DMS153 treated with DMSO at 0.1 percent for 48 hours (cell line): ENCODE measurements around the gene MAPK8.
A peak's percentile ranks its signal among the peaks of the same experiment; 100 is the strongest.
"Not testable (repeated sequence)": the region's sequence is repeated elsewhere in the genome, so short reads cannot be mapped to it uniquely, and the experiment has no call there.

Experiments used
- DNase-seq: peaks from one replicate; lab custom pipeline; 2025; ENCODE audit not compliant: unreplicated experiment; lab: John Stamatoyannopoulos, UW

The MAPK8 gene

DNA sequence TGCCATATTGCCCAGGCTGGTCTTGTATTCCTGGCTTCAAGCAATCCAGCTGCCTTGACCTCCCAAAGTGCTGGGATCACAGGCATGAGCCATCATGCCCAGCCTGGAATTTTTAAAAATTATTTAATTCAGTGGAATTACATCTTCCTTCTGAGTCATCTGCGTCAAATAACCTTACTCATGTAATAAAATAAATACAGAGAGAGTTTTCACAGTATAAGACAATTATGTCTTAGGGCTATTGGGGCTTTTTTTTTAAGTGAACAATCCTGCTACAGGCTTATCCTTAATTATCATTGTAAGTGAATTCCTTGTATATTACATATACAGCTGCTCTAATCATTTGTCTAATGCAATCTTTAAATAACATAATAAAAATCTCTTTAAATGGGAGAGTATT is 108.3 kb downstream of the MAPK8 start:
- DNase-seq = no peak

DNA sequence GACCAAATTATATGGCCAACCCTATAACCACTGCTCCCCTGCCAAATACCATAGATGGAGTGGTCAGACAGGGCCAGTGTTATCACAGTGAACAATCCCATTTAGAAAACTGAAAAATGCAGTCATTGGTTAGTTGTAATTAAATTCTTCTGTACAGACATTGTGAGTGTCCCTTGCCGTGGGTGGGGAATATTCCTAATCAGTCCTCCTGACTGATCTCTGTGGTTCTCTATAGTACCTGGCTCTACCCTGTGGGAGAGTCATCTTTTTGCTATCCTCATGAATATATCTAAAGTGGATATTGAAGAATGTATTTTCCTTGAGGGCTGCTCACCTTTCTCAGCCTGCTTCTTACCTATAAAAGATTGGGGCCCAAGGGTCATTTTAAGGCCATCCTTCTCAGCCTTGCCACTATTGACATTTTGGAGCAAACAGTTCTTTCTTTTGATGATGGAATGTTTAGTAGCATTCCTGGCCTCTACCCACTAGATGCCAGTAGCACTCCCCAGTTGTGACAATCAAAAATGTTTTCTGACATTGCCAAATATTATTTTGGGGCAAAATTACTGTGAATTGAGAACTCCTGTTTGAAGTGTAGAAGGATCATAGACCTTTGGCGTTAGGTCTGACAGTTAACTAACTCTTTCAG is 110.2 kb downstream of the MAPK8 start:
- DNase-seq = no peak

DNA sequence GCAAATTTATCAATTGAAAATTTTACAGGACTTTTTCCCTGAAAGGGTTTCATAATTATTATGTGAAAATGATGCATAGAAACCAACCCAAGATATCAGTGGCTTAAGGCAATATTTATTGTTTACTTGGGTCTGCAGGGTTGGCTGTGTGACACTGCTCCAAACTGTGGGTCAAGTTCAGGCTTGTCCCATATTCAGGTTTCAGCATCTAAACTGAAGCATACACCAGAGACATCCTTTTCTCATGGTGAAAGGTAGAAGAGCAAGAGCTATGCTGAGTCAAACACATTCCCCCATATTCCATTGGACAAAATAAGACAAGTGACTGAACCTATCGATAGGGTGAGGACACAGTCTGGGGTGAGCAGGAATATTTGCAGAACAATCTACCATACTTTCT is 110.9 kb downstream of the MAPK8 start:
- DNase-seq = no peak

DNA sequence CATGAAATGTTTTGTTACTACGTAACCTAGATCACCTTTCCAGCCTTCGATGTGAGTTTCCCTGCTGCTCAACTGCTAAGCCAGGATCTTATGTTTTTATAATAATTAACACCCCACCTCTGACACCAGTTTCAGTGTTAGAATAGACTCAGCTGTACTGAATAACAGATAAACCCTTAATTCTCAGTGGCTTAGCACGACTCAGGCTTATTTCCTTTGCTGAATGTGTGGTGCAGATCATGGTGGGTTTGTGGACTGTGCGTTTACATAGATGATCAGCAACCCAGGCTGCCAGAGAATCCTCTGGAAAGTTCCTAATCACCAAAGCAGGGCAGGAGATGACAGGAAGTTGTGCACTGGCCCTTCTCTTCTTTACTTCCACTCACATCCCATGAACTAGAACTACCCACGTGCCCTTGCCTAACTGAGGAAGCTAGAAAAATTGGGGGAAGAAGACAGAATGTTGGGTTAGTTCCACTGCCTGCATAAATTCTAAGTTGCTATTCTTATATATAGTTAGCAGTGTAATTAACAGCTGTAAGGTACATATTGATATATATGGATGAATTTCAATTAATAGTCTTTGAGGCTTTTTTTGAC is 111.8 kb downstream of the MAPK8 start:
- no peak for DNase-seq

- DNase-seq = no peak
Measured at GRCh38 chr10:48419714-48420113, 113.2 kb downstream of the MAPK8 start.

DNA sequence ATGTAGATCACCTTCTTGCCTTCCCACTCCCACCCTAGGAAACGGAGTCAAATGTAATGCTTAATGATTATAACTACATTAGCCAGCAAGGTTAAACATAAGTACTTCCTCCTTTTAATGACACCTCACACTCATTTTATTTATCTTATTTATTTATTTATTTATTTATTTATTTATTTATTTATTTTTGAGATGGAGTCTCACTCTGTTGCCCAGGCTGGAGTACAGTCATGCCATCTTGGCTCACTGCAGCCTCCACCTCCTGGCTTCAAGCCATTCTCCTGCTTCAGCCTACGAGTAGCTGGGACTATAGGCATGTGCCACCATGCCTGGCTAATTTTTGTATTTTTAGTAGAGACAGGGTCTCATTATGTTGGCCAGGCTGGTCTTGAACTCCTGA is 115.4 kb downstream of the MAPK8 start:
- not testable (repeated sequence) for DNase-seq

DNA sequence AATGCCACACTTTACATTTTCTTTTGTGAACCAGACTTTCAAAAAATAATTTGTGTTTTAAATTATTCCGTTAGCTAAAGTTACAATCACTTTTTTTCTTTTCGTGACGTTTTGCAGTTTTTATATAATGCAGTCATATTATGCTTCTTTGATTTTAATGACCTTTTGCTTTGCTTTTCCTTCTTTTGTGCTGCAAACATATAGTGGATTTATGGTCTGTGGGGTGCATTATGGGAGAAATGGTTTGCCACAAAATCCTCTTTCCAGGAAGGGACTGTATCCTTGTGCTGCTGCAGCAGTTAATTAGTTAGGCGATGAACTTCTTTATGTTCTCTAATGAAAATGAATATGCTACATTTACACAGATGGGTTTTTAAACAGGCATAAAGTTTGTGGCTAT is 117.4 kb downstream of the MAPK8 start:
- DNase-seq = no peak

GRCh38 chr10:48428896-48429295 is 122.4 kb downstream of the MAPK8 start:
- no peak for DNase-seq

- DNase-seq = no peak
Measured at GRCh38 chr10:48429309-48429708, 122.8 kb downstream of the MAPK8 start.

DNA sequence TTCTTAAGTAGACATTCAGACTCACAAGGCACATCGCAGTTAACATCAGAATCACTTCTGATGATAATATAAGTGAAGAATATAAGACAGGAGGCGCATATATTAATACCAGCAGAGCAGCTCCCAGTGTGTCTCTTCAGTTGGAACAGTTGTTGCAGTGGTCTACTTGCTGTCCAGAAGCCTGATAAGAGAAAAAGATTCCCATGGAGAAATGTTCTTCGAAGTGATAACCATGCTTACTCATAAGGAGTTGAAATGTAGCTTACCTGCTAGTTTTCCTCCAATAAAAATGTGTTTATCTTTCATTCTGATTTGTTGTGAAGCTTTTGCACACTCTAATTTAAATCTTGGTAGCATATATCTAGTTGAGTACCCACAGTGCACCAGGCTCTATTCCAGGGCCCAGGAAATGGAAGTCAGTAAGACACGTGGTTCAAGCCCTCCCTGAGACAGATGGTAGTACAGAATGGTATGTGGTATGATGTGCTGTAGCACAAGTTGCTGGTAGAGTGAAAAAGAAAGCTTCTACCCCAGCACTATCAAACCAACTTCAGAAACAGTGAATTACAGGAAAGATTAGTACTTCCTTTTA is 124.0 kb downstream of the MAPK8 start:
- DNase-seq = no peak

GRCh38 chr10:48431871-48432270 is 125.4 kb downstream of the MAPK8 start:
- no peak for DNase-seq

GRCh38 chr10:48437546-48437945 is 131.1 kb downstream of the MAPK8 start:
- no peak for DNase-seq

GRCh38 chr10:48439031-48439430 is 132.6 kb downstream of the MAPK8 start:
- no peak for DNase-seq

DNA sequence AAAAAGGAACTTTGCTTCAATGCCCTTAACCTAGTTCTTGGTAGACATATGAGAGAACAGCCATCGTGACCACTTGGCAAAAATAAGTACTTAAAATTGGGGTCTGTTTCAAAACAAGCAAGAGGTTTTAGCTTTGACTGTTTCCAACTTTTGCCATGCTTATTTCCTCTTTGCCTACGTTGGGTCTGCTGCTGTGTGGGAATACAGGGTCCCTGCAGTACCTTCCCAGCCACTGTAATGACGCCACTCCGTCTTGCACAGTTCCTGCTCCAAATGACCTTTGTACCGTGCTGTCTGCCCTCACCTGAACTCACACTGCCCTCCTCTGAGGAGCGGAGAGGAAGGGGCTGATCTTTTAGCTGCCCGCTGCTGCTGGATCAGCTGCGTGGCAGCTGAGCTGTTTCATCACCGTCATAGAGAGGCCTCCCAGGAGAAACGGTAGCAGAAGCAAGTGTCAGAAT is 133.1 kb downstream of the MAPK8 start:
- DNase-seq = no peak

- no peak for DNase-seq
Measured at GRCh38 chr10:48440771-48441170, 134.3 kb downstream of the MAPK8 start.

GRCh38 chr10:48442090-48442808 is 135.8 kb downstream of the MAPK8 start:
- DNase-seq = no peak

GRCh38 chr10:48442809-48443177 is 136.3 kb downstream of the MAPK8 start:
- DNase-seq = no peak

- DNase-seq = no peak
Measured at GRCh38 chr10:48444266-48444665, 137.8 kb downstream of the MAPK8 start.

GRCh38 chr10:48444861-48445841 is 138.7 kb downstream of the MAPK8 start:
- DNase-seq = peak; percentile 60

- no peak for DNase-seq
Measured at GRCh38 chr10:48445932-48446331, 139.5 kb downstream of the MAPK8 start.

- no peak for DNase-seq
Measured at GRCh38 chr10:48446785-48447184, 140.3 kb downstream of the MAPK8 start.
